NCI-H446 treated with DMSO at 0.1 percent for 48 hours (cell line): ENCODE results near the gene ADO.

ENCODE experiments used
- DNase-seq: peaks from one replicate; lab custom pipeline; 2025; lab: John Stamatoyannopoulos, UW

Gene ADO

DNA sequence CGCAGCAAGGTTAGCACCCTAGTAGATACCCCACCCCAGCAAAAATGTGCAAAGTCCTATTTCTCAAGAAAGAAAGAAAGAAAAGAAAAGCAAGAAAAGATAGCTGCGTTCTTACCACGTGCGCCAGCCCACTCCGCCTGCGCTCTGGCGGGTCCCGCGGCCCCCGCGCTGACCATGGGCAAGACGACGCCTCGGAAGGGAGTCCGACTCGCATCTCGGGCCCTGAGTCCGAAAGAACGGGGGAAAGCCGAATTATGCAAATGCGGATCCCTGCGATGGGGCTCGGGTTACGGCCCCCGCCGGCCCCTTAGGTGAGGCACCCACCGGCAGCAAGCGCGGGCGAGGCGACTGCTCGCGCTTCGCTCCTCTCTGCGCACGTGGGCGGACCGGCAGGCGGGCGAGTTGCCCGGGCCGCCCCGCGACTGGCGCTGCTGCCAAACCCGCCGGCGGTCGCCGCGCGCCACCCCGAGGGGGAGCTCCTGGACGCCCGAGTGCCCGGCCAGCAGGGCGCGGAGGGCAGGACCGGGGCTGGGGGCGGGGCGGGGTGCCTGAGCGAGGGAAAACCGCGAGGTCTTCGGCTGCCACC is 14.0 kb downstream of the ADO start:
- no peak for DNase-seq

DNA sequence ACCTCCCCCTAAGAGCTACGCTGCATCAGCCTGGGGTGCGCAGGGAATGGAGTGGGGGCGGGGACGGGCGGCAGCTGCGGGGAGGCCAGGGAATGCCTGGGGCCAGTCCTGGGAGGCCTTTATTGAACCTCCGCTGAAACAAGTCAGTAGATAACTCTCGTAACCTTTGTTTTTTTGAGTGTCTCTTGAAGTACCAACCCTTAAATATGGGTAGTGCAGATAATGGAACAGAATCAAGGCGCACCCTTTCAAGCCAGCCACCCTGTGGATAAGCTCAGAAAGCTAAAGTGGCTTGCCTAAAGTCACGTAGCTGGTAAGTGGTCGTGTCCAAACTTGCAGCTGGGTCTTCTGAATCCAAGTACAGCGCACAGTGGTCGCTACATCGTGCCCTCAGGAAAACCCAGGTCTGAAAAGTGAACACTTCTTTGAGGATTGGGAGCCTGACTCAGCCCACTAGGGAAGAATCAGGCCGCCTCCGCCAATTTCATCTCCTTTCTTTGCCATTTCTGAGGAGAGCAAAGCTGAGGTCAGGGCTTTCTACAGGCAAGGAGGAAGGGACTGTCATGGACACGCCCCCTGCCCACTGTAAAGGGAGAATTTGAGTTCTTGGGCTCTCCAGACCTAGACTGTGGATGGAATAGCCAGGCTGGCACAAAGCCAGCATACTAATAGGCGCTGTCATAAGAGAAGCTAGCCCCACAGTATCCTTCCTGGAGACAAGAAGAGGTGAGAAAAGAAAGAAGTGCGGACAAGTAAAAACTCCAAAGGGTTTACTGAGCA is 14.8 kb downstream of the ADO start:
- DNase-seq, result no peak

DNA sequence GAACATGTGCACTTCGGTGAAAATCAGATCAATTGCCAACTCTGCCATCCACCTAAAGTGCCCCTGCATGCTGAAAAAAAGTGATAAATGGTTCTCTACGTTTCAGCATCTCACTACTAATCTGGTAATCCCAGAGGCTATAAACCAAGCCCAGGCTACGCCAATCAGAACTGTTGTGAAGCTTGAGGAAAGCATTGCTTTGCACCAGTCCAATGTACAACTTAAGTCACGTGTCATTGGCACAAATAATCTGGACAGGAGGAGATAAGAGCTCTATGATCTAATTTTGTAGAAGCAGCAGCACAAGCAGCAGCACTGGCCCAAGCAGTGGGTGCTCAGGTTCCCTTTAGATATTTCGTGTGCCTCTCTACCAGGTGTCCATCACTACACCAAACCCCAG is 16.1 kb downstream of the ADO start:
- no peak for DNase-seq

DNA sequence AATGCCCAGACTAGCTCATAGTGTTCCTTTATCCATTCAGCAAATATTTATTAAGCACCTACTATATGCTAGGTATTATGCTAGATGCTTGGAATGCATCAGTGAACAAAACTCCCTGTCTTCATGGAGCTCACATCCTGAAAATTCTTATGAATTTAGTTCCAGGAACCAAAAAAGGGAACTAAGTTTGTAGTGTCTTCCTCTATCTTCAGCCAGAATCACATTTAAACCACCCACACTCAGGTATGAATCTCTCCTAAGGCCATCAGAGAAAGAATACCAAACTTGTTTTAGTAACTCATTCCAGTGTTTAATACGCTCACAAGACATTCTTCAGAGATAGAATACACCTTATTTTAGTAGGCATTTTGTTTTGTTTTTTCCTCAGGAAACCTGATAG is 21.8 kb downstream of the ADO start:
- DNase-seq, result no peak

DNA sequence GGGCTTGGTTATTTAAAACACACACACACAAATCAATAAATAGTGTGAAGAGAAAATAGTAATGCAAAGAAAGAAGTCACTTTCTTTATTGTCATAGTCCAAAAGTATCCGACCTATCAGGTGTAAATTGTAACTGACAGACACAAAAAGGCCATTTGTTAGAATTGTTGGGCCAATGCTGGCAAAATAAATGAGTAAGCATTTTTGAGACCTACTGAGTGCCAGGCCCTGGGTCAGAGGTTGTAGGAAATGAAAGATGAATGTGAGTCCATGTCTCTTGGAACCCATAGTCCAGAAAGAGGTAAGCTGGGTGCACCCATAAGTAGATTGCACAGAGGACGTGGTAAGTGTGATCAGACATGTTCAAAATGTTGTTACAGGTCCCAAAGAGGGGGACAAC is 25.1 kb downstream of the ADO start:
- DNase-seq, result no peak

DNA sequence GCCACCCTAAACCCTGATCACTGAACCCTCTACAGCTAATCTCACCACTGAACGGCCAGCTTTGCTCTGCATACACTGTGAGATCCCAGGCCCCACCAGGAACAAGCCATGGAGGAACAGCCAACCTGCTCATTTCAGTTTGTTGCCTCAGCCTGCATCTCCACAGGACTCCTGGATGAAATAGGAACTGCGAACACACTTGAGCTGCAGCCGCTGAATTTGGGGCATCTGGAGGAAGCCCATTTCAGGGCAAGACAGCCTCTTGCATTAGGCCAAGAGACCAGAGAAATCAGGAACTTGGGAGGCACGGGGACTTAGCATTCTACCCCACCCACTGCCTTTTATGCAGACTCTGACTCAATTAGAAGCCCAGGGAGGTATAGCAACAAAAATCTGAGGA is 26.2 kb downstream of the ADO start:
- no peak for DNase-seq

DNA sequence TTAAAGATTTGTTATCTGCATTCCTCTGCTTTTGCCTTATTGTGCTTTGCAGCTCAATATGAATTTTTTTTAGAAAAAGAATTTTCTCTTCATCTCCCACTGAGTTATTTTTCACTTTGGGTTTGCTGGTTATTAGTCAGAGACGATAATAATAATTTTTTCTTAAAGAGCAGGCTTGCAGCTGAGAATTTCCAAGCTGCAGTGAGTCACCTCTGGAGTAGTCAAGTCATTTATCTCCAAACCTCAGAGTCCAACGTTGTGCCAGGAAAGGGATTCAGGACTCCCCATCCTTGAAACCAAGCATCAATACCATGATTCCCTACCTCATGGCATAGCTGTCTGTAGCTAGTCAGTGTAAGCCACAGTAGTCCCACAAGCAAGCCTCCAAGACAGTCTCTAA is 26.8 kb downstream of the ADO start:
- no peak for DNase-seq

DNA sequence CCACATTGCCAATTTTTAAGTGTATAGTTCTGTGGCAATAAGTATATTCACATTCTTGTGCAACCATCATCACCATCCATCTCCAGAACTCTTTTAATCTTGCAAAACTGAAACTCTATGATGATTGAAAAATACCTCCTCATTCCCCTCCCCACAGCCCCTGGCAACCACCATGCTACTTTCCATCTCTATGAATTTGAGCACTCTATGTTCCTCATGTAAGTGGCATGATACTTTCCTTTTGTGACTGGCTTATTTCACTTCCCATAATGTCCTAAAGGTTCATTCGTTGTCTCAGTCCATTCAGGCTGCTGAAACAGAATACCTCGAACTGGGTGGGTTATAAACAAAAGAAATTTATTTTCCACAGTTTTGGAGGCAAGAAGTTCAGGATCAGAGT is 35.1 kb downstream of the ADO start:
- DNase-seq, result no peak

DNA sequence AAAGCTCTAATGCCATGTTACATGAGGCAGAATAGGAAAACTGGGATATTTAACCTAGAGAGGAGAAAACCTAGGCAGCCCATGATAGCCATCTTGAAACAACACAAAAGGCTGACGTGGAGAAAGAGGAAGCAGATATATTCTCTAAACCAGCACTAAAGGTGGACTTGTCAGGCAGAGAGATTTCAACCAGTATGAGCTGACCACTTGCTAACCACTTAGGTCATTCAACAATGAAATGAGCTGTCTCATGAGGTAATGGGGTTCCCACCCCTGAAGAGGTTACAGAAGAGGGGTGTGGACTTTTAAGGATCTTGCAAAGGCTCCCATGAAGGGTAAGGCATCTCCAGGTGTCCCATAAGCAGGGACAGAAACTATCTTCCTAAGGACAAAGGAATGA is 38.5 kb downstream of the ADO start:
- no peak for DNase-seq

DNA sequence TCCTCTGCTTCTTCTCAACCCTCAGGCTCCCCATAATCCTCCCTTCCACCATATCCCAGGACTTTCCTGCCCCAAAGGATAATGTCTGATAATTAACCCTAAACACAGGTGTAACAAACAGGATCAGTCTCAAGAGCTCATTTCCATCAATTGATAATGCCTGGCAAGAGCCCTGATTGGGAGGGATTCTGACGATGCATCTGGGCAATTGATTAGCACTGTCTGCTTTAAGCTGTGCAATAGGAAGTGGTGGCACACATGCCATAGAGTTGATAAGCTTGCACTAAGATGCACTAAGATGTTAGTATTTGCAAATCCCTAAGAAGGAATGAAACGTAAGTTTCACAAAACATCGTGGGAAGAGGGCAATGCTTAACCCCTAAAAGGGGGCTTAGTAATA is 39.1 kb downstream of the ADO start:
- no peak for DNase-seq

DNA sequence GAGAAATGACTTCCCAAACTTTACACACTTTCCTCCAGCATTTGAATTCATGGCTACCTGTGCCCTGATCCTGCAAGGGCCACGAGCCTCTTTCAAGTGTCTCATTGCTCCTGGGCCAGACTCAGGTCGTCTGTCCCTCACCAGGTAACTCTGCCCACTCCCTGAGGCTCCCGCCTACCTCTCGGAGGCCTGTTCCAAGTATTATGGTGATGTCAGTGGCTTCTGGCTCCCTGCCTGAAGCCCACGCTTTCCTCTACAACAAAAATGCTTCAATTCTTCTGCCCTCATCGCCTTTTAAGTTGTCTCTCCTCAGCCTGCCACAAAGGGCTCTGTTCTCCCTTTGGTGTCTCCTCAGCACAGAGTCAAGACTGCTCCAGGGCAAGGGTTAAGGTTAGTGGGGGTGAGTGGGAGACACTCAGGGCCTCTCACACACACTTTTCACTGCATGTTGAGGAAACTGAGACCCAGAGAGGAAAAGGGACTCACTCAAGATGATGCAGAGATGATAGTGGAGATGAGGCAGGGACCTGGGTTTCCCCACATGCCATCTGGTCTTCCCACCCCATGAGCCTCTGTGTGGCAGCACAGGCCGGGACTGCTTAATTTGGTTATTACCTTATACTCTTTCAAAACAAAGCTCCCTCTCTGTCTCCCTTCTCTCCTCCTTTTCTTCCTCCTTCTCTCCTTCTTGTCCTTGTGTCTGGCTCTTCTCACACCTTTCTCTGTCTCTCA is 39.9 kb downstream of the ADO start:
- DNase-seq, result no peak

DNA sequence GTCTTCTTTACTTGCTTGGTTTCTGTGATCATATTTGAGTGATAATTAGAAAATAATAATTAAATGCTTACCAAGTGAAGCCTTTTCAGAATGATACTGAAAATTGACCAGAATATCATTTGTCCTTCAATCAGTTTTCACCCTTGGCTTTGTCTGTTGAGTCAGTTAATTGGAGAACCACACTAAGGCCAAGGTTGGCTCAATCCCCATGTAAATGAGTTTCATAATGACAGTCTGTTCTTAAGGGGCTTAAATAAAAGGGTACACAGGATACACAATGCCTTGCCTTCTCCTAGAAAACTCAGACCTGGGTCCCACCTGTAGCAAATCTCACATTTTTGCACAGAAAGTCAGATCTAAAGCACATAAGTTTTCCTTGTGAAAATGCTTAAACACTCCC is 42.9 kb downstream of the ADO start:
- DNase-seq, result no peak

DNA sequence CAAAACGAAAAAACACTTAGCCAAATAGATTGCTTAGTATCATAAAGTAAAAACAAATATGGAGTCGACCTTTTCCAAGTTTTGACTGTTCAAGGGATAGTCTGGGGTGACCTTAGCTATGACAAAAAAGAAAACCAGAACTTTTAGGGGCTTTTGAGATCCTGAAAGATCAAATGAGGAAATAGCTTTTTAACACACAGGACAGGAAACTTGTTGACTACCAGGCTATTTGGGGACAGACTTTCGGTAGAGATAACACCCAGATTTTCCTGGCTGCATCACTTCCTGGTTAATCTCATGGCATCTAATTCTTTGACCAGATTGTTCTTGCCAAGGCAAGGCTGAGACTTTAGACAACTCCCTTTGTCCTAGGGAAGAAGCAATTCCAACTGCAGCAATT is 46.1 kb downstream of the ADO start:
- DNase-seq, result no peak

DNA sequence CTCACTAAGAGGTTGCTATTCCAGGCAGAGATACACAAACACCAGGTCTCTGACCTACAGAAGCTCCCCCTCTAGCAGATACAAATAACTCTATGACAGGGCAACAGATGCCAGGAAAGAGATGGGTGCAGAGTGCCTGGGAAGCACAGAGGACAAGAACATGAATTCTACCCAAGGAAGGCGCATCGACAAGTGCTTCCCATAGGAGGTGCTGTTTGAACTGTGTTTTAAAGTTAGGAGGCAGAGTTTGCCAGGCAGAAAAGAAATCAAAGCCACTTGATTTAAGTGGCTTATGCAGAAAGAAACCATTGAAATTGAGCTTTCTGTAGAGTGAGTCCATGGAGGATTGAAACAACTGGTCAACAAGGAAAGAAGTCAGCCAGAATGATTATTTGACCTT is 46.9 kb downstream of the ADO start:
- no peak for DNase-seq

DNA sequence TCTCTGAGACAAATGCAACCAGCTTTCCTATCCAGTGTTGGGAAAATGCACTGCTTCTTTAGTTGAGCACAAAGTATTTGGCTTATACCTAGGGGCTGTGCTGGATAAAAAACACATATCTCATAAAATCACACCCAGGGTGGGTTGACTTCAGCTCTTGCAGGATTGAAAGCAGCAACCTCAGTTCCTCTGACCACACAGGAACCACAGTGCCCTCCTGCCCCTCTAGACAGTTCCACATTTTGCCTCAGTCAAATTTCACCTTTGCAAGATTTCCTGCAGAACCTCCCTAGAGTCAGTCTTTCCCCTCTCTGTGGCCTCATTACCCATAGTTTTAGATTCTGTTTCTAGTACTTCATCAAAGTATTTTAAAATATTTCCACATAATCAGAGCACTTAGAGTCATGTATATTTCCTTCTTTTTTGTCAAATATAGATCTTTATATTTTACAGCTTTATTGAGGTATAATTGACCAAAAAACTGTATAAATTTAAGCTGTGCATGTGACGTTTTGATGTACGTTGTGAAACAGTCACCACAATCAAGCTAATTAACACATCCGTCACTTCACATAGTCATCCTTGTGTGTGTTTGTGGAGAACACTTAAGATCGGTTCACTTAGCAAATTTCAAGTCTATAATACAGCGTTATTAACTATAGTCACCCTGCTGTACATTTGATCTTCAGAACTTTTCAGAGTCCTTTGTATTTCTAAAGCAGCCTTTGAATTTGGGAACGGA is 48.6 kb downstream of the ADO start:
- DNase-seq, result no peak

DNA sequence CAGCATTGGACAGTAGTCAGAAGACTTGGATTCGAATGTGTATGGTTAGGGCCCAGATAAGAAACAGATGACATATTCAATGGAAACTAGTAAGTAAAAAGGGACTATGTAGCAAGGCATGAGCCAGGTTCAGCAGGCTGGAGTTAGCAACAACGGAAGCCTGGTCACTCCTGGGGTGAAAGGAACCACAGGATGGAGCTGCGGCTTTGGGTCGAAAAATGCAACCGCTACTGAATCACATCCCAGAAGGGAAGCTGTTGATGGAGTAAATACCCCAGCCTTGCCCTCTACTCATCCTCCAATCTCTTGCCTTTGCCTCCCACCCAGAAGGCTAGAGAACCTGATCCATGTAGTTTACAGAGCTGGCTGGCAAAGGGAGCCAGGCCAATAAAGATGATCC is 49.2 kb downstream of the ADO start:
- no peak for DNase-seq

DNA sequence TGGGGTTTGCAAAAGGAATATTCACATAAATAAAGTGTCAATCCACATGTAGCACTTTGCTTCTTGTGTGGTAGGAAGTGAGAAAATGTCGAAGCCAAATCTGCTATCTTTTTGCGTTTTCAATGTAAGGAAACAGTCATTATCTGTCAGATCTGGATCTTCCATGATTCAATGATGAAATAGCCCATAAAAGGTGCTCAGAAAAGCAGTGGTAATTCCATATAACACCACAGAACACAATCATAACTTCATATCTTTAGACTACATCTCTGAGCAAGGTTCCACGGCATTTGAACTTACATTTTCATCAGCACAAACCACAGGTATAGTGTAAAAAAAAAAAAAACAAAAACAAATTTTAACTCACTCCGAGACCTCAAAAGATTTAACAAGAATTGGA is 51.5 kb downstream of the ADO start:
- DNase-seq, result no peak
